NCI-H526 treated with DMSO at 0.1 percent for 48 hours (cell line): ENCODE data around the gene SIAH2.

Experiments used
- DNase-seq: peaks from one replicate; lab custom pipeline; 2025; lab: John Stamatoyannopoulos, UW

SIAH2 gene

DNA sequence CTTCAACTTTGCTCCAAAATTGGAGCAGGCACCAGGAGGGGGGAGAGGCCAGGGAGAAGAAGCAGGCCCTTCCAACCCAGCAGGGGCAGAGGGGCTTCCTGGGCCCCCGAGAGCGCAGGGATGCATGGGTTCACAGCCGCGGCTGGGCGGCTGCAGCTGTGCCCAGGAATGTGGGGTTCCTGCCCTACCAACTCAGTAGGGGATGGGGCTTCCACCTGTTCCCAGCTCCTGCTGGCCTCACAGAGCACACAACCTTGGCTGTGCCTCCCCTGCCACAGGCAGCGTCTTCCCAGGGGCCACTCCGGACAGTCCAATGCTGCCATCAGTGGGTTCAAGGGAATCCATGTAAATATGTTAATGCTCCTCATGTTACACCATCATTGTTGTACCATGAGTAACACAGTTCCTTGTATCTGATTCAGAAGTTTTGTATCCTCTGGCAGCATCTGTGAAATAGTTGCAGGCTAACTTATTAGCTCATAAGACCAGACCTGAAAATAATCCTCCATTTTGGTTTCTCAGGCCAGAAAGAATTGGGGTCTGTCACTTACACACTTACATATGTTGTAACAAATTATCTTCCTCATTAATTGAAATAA lies 12.1 kb upstream of the SIAH2 start:
- DNase-seq: no peak

DNA sequence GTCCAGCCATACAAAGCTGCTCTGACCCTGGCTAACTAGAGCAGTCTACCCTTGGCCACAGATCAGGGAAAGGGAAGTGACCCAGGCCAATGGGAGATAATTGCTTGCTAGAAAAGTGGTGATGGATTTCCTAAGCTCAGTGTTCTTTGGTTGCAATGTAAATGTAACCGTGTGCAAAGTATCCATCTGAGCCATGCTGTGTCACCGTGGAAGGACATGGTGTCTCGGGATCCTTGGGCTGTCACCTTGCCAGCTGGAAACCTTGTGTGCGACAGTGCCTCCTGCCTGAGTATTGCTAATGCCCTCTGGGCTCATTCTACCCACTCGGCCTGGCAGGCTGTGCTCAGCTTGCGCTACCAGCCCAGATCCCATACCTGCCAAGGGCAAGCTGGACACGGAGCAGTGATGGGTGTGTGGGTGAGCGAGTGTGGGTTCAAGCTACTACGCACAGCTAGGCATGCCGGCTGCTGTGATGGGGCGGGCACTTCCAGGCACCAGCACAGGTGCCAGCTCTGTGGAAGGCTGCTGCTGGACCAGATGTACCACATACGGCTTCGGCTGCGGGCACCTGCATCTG lies 10.7 kb upstream of the SIAH2 start:
- DNase-seq: no peak

DNA sequence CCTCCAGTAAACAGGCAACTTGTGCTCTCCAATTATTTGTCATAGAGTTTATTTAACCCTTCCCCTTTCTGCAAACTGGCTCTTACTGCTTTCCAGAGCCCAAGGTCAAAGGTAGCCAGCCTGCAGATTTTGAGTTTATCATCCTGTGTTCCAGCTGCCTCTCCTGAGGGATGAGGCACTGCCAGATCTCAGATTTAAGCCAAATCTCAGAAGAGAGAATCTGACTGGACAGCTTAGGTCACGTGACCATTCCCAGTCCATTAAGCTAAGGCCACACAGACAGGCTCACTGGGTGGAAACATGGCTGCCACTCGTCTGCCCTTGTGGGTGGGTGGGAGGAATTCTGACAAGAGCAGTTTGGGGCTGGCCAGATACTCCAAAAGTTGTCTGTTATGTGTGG lies 8.6 kb upstream of the SIAH2 start:
- no peak for DNase-seq

DNA sequence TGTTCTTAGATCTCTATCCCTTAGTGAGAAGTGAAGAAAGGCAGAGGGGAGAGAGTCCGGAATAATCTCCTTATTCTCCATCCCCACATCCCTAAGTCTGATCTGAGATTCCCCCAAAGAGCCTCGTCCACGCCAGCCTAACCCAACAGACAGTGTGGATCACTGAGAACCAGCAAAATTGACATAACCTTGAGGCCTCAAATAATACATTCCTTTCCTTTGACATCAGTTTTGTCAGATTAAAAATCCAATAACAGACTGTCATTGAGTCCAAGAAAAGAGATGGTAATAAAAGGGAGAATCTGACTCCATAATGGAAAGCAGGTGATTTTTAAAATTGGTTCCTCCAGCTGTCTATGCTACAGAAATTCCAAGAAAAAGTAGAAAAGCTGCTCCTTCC lies 7.7 kb upstream of the SIAH2 start:
- DNase-seq: no peak

DNA sequence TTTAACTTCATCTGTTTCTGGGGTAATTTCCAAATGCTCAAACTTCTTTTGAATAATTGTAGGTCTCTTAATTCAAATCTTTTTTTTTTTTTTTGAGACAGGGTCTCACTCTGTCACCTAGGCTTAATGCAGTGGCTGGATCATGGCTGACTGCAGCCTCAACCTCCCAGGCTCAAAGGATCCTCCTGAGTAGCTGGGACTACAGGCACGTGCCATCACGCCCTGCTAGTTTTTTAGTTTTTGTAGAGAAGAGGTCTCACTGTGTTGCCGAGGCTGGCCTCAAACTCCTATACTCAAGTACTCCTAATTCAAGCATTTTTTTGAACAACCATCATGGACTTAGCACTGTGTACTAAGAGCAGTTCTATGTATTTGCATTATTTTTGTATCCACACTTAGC lies 3.8 kb upstream of the SIAH2 start:
- DNase-seq: no peak

DNA sequence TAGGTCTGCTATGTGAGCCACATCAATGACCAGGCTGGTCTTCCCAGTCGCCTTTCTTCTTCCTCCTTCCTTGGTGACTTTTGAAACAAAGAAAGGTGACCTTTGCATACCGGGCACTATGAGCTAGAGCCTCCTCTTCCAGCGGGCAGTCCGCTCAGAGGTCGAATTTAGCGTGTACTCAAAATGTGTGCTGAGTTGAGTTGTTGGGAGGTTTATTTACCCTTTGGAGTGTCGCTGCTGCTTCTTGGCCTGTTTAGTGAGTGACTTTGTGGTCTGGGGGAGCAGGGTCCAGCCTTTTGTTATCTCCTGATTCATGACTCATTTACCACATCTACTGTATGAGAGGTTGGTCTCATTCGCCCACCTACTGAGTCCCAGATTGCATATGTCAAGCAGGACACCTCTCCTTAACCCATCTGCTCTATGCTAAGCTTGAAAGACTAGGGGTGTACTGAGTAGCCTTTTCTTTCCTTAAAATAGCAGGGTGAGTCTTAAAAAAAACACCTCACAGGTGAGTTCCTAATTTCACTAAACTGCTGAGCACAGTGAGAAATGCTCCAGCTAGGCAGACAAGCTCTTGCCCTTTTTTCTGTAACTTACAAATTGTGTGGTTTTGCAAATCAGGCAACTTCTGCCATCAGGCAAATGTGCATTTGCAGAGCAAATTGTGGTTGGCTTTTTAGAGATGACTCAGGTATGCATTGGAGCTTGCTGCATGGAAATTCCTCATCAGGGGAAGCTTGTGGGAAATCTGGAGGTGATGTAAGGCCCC lies 3.2 kb upstream of the SIAH2 start:
- DNase-seq: peak; percentile 87

DNA sequence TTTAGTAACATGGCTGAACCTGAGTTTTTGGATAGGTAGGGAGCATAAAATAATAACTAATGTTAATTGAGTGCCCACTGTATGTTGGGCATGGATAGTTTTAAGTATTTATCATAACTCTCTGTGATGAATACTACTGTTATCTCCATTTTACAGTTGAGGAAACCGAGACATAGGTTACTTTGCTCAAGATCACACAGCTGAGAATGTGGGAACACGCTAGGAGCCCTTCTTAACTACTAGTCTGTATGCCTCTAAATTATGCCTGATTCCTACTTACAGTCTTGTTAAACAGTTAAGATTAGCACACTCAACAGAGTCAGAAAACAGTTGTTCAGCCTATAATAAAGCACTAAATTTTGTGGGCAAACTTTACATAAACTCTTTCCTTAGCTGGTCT lies 2.0 kb upstream of the SIAH2 start:
- DNase-seq: no peak

DNA sequence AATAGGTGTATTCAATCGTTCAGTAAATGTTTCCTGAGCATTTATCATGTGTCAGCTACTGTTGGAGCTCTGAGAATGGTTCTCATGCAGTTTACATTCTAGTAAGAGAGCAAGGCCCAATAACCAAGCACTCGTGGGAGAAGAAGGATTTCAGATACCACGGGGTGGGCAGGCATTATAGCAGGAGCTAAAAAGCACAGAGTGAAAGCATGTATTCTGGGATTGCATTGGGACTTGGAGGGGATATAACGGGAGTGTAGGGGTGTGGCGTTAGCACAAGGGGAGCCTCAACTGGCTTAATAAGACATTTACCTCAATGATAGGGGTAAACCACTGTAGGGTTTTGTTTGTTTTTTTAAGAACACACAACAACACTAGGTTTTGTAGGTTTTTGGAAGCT lies 1.6 kb upstream of the SIAH2 start:
- no peak for DNase-seq

DNA sequence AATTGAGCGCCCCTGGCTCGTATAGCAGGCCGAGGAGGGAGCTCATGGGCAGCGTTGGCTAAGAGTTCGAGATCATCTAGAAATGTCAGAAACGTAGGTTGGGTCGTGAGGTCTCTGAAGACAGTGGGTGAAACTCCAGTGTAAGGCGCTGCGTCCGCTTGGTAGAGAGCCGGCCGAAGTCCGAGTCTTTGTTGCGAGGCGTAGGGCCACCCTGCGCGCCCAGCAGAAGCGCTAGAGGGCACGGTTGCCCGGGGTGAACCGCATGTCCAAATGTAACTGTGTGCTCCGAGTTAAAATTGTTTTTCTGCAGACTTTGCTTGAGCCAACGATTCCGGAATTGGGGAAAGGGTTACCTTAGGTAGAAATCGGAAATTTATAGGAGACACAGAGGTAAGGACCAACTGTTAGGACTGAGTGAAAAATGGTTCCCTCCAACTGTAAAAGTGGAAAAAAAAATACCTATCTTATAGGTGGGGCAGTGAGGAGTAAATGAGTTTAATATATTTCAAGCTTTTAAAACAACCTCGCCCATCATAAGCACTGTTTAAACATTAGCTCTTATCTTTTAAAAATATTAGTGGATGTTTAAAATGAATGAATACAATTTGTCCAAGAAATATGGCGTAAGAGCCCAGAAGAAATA lies 993 bp upstream of the SIAH2 start:
- DNase-seq: peak; percentile 62

DNA sequence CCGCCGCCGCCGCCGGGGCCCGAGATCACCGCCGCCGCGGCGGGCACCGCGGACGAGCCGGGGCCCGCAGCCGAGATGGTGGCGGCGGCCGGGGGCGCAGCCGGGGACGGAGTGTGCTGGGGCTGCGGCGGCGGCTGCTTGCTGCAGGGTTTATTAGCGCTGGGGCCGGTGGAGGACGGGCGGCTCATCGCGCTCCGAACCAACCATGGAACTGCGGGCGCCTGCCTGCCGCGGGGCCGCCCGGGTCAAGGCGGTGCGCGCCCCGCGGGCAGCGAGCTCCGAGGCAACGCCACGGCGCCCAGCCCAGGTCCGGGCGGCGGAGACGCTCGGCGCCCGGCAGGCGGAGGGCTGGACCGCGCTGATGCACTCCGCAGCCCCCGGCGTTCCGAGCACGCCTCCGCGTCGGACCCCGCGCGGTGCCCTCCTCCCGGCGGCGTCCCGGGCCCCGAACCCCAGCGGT lies 277 bp downstream of the SIAH2 start:
- DNase-seq: peak; percentile 60

DNA sequence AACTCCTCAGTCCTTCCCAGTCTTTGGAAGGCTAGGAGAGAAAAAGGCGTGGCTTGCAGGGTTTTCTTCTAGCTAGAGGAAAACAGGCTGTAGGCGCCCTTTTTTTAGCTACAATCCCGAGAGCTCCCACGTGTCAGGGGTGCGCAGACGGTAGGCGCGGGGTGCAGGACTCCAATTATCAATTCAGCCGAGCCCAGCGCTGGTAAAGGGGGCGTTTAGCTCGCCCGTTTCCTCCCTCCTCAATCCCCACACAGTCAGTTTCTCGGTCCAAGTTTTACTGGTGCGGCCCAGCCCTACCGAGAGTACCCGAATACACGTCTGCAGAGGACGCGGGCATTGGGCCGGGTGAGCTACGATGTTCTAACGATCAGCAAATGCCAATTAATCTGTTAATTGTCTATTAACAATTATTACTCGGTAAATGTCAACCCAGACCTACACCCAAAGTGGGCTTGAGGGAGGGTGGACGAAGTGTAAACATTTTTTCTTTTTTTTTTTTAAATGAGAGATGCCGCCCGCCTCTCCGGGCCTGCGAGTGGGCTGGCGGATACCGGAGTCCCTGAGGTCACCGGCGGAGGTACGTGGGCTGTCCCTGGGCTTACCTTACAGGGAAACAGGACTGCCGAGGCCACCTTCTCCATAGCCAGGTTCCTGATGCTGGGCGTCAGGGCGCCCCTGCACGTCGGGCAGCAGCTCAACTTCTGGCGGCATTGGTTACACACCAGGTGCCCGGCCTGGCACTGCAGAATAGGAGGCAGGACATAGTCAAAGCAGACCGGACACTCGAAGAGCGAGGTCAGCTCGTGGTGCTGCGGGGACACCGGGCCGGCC lies 923 bp downstream of the SIAH2 start:
- peak; percentile 60 for DNase-seq

DNA sequence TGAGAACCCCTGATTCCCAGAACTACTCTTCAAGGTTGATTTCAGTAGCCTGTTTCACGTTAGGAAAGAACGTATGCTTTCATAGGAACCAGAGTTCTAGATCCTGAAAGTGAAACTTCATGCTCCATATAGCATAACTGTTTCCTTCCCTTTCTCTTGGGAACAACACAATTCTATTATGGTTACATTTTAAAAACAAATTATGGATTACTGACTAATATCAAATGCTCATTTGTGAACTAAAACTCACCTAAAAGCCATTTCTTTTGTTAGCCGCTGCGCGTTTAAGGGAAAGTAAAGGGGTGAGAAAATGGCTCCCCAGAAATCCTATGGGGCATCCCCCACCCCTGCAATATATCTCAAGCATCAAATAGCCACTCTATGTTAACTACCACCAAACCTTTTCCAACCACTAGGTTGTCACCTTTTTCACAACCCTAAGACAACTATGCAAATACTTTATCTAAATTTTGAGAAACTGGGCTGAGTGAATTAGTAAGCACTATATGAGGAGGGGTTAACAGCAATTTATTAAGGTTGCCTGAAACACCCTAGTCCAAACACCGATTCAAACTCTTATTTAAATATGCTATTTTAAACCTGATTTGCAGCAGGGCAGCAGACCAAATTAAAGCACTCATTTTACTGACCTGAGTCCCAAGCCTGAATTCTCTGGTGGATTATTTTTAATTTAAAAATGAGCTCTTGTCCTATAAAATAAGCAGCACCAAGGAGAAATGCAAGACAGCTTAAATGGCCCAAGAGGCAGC lies 2.4 kb downstream of the SIAH2 start:
- DNase-seq: peak; percentile 23

DNA sequence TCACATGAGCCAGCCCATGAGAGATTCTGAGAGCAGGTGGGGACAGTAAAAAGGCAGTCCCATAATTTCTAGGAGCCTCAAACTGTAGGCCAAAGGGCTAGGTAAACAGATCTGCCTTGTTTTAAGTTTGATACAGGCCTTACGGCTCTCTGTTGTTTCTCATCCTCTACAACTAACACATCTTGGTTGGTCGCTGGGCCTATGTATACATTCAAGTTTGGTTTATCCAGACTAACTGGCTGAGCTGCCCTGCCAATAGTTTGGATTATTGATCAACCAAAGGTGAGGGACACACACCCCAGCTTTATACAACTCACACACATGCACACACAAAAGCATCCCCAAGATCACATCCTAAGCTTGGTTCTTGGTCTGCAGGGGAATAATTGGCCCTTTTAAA lies 3.0 kb downstream of the SIAH2 start:
- no peak for DNase-seq

DNA sequence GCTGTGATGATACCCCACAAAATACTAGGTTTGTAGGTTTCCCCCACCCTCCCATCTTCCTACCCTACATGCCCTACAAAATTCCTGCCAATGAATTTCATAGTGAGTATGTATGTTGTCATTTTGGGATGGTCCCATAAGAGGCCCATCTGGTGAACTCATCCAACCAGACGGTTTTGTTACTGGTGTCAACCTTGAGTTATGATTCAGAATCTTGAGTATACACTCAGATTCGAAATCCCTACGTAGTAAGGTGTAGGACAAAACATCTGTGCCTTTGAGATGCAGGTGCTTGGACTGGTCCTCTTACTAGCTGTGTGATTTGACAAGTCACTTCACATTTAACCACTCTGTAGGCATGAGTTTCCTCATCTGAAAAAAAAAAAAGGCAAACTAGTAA lies 3.6 kb downstream of the SIAH2 start:
- DNase-seq: no peak

DNA sequence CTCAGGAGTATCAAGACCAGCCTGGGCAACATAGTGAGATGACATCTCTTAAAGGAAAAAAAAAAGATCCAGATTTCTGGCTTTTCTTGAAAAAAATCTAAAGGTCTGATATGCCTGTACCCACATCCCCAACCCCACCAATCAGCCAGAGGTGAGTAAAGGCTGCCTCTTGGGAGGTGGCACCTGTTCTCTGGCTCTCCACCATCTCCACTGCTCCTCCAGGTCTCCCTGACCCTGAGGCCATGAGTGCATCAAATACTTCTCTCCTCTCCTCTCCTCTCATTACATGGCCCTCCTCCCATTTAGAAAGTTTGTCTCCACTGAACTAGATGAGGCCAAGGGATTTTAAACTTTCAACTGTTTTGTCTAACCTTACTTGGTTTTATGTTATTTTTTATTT lies 5.2 kb downstream of the SIAH2 start:
- DNase-seq: no peak

DNA sequence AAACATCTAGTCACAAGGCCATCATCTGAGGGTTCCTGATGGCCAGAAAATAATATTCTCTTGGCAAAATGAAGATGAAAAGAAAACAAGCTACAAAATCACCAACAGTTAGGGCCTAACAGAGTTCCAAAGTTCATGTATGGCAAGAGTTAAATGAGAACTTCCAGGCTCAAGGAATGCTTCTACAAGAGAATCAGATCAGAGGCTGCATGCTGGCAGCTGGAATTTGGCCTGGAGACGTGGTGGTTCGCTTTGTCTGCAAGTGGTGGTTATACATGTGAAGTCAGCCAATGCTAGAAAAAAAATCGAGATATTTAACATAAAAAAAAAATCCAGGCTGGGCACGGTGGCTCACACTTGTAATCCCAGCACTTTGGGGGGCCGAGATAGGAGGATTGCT lies 5.6 kb downstream of the SIAH2 start:
- no peak for DNase-seq

DNA sequence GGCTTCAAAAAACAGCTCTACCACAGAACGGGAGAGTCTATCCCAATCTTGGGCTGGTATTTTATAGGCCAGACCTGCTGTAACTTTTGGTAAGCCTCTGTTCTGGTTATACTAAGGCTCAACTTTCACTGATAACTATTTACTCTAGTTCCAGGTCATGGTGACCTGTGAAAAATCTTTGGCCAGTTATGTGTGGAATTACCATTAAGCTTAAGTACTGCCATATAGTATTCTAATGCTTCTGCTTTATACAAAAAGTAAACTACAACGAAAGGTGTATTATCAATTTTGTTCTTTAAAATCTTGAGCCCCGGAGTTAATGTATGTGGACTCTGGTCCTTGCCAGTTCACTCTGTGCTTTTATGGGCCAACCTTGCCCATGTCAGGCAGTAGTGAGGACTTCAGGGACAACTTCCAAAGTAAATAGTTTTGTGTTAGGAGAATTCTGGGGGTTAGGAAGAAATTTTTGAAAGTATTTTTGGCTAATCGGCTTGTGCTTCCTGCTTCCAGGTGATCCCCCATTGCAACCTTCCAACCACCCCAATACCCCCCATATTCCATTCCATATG lies 6.4 kb downstream of the SIAH2 start:
- DNase-seq: no peak

DNA sequence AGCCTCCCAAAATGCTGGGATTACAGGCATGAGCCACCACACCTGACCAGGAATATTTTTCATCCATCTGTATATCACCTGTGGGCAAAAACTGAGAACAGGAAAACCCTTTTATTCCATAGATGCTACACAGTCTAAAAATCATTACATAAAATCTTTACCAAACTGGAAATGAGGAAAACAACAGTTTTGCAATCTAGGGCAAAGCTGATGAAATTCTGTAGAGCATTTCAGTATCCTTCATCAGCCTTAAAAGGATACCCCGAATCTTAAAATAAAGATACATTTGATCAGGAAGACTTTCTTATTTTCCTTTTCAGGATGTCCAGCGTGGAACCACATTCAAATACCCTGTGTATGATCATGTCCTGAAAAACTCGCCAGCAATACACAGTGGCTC lies 7.1 kb downstream of the SIAH2 start:
- no peak for DNase-seq

DNA sequence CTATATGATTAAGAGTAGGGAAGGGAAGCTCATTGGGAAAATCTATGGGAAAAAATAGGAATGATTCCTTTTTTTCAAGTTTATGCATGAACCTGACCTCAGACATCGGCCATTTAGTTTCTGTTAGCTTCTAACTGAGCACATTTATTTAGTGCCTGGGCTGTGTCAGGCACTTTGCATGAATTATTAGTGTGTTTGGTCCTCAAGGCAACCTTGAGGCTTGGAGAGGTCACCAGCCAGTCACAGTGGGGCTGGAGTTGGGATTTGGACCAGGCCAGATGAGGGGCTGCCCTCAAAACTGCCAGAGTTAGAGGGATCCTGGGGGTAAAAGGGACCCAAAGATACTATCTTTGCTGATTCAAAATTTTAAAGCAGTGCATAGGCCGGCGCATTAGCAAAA lies 8.1 kb downstream of the SIAH2 start:
- DNase-seq: no peak

DNA sequence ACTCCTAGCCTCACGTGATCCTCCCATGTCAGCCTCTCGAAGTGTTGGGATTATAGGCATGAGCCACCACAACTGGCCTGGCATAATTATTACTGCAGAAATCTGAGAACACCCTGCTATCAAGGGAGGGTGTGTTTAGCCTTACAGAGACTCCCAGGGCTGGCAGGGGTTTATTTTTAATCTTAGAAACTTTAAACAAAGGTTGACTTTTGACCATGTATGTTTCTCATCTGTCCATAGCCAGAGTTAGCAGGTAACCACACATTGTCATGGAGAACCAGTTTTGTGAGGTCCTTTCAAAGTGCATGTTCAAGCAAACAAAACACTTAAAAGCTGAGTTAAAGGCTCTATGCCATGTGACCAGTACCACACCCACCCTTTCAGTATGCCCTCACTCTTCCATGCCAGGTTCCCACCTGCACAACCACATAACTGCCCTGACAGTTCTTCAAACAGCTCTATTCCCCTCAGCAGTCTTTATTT lies 11.1 kb downstream of the SIAH2 start:
- DNase-seq: no peak

DNA sequence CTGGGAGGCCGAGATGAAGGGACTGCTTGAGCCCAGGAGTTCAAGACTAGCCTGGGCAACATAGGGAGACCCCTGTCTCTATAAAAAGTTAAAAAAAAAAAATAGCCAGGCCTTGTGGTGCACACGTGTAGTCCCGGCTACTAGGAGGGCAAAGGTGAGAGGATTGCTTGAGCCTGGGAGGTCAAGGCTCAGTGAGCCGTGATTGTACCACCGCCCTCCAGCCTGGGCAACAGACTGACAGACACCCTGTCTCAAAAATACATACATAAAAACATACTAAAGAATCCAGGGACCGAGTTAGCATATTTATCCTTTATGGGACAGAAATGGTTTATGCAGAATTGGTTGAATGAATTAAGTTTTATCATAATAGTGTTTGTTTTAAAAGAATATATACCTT lies 13.7 kb downstream of the SIAH2 start:
- no peak for DNase-seq
